Hepatocyte (in vitro differentiated cells): ENCODE measurements around the gene SGPP2. TPM values are rescaled to one million over a fixed set of nuclear protein-coding genes. Genes with fewer than 3 reads are reported as not detected.
"Not testable (repeated sequence)": the region's sequence is repeated elsewhere in the genome, so short reads cannot be mapped to it uniquely, and the experiment has no call there.

Source experiments
- DNase-seq: peaks from one replicate; pipeline ENCODE4 v3.0.0-alpha.2; 2016; ENCODE audit warnings: low spot score
- H2AFZ ChIP-seq: fragments of 200-600 bp; sonication (generic); 2 replicates; pipeline ENCODE4 v1.6.0; 2016; ENCODE audit warnings: antibody characterized with exemption, mild to moderate bottlenecking
- H3K27ac ChIP-seq: fragments of 200-600 bp; sonication (generic); 2 replicates; pipeline ENCODE4 v1.5.1; 2016; ENCODE audit warnings: mild to moderate bottlenecking
- H3K27me3 ChIP-seq: fragments of 200-600 bp; sonication (generic); 2 replicates; pipeline ENCODE4 v1.6.1; 2016
- H3K36me3 ChIP-seq: fragments of 200-600 bp; sonication (generic); replicated peaks from 2 replicates; pipeline ENCODE4 v1.5.1; 2016; ENCODE audit warnings: low read depth; ENCODE audit not compliant: insufficient read depth
- H3K4me1 ChIP-seq: fragments of 200-600 bp; sonication (generic); 2 replicates; pipeline ENCODE4 v1.5.1; 2016; ENCODE audit warnings: mild to moderate bottlenecking, moderate library complexity; ENCODE audit not compliant: insufficient read depth
- H3K4me2 ChIP-seq: fragments of 200-600 bp; sonication (generic); 2 replicates; pipeline ENCODE4 v1.6.0; 2016
- H3K4me3 ChIP-seq: fragments of 200-600 bp; sonication (generic); 2 replicates; pipeline ENCODE4 v1.5.1; 2016; ENCODE audit warnings: mild to moderate bottlenecking
- H3K79me2 ChIP-seq: fragments of 200-600 bp; sonication (generic); 2 replicates; pipeline ENCODE4 v1.6.0; 2017; ENCODE audit warnings: mild to moderate bottlenecking
- H3K9me2 ChIP-seq: fragments of 200-600 bp; sonication (generic); replicated peaks from 2 replicates; pipeline ENCODE4 v1.6.0; 2017; ENCODE audit warnings: mild to moderate bottlenecking; ENCODE audit not compliant: insufficient read depth
- H3K9me3 ChIP-seq: fragments of 200-600 bp; sonication (generic); 2 replicates; pipeline ENCODE4 v1.5.1; 2016; ENCODE audit warnings: low read depth, mild to moderate bottlenecking
- H4K20me1 ChIP-seq: fragments of 200-600 bp; sonication (generic); 2 replicates; pipeline ENCODE4 v1.6.0; 2016; ENCODE audit warnings: mild to moderate bottlenecking; ENCODE audit not compliant: insufficient read depth, poor library complexity, severe bottlenecking
- EZH2 ChIP-seq: fragments of 200-600 bp; sonication (generic); IDR thresholded peaks from 2 replicates; pipeline ENCODE4 v1.6.1; 2016; ENCODE audit warnings: antibody characterized with exemption, mild to moderate bottlenecking, borderline replicate concordance
- EZH2phosphoT487 ChIP-seq: fragments of 200-600 bp; sonication (generic); IDR thresholded peaks from one replicate; pipeline ENCODE4 v1.6.1; 2018; ENCODE audit warnings: antibody characterized with exemption, mild to moderate bottlenecking, low read depth, moderate library complexity; ENCODE audit not compliant: unreplicated experiment, severe bottlenecking
- WGBS: methylation state at CpG from one replicate; pipeline ENCODE4 v1.1.6; 2016; ENCODE audit warnings: low lambda C conversion rate; ENCODE audit errors: missing lambda C conversion rate; 5-methylcytosine and 5-hydroxymethylcytosine counted together
- polyA plus RNA-seq: library from polyadenylated mRNA; unstranded; fragments of >200 nt; fragmentation: Nextera tagmentation; extraction: Ambion mirVana; gene quantifications from 2 replicates; pipeline ENCODE4 v1.2.1, GENCODE V29; 2016
- total RNA-seq: library from RNA; depleted of rRNA; stranded (reverse); fragments of >200 nt; gene quantifications from 2 replicates; pipeline ENCODE4 v1.2.3, GENCODE V29; 2014
- TF ChIP-seq, protein P1 (sequence below): fragments of 200-600 bp; sonication (generic); IDR thresholded peaks from 2 replicates; pipeline ENCODE4 v1.5.1; 2016; ENCODE audit warnings: antibody characterized with exemption, mild to moderate bottlenecking; ENCODE audit not compliant: poor library complexity

The SGPP2 gene
- total and polyA plus RNA-seq, 2 experiments from 2014 or later = 1.4 to 1.8 TPM

DNA sequence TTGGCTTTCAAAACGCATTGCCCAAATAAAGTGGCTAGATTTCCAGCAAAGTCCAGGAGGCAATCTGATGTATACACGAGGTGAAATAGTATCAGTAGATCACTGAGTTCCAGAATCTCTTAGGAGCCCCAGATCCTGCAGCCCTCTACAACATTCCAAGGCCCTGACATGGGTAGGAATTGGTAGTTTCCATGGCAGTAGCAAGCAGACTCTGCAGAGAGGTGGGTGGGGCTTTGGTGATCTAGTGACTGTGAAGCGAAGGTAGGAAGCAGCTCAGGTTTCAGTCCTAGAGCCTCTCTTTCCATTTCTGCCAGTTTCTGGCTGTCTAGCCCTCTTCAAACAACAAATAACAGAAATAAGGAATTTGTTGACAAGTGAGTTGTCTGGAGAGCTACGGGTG is 13.8 kb upstream of the SGPP2 start:
- no peak overlapping the region for H3K4me3 ChIP-seq
- H3K4me2 ChIP-seq = no peak overlapping the region
- H4K20me1 ChIP-seq = no peaks in the 10 kb centered on the region
- H3K27ac ChIP-seq = no peak overlapping the region
- no peaks in the 10 kb centered on the region for H3K36me3 ChIP-seq
- peak; percentile 47 for DNase-seq
- H2AFZ ChIP-seq = no peak overlapping the region
- H3K9me2 ChIP-seq = no peaks in the 10 kb centered on the region
- no peaks in the 10 kb centered on the region for H3K9me3 ChIP-seq
- 50% methylated on average over 4 of the region's 4 CpGs for WGBS
- H3K4me1 ChIP-seq = no peaks in the 10 kb centered on the region
- H3K79me2 ChIP-seq = no peaks in the 10 kb centered on the region
- H3K27me3 ChIP-seq = no peaks in the 10 kb centered on the region
- no peak for TF ChIP-seq EZH2phosphoT487
- TF ChIP-seq, protein P1, sequence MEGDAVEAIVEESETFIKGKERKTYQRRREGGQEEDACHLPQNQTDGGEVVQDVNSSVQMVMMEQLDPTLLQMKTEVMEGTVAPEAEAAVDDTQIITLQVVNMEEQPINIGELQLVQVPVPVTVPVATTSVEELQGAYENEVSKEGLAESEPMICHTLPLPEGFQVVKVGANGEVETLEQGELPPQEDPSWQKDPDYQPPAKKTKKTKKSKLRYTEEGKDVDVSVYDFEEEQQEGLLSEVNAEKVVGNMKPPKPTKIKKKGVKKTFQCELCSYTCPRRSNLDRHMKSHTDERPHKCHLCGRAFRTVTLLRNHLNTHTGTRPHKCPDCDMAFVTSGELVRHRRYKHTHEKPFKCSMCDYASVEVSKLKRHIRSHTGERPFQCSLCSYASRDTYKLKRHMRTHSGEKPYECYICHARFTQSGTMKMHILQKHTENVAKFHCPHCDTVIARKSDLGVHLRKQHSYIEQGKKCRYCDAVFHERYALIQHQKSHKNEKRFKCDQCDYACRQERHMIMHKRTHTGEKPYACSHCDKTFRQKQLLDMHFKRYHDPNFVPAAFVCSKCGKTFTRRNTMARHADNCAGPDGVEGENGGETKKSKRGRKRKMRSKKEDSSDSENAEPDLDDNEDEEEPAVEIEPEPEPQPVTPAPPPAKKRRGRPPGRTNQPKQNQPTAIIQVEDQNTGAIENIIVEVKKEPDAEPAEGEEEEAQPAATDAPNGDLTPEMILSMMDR = no peak
- no peak for TF ChIP-seq EZH2

DNA sequence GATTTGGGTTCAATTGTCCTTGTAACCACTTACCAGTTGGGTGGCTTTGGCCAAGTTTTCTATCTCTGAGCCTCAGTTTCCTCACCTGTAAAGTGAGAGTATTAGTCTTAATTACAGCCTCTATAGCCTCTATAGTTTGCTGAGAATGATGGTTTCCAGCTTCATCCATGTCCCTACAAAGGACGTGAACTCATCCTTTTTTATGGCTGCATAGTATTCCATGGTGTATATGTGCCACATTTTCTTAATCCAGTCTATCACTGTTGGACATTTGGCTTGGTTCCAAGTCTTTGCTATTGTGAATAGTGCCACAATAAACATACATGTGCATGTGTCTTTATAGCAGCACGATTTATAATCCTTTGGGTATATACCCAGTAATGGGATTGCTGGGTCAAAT is 12.0 kb upstream of the SGPP2 start:
- H3K27ac ChIP-seq, H3K9me3 ChIP-seq, H3K27me3 ChIP-seq, H3K4me2 ChIP-seq, DNase-seq, H3K4me3 ChIP-seq, H3K4me1 ChIP-seq, H3K79me2 ChIP-seq, H2AFZ ChIP-seq, H3K36me3 ChIP-seq, H4K20me1 ChIP-seq, H3K9me2 ChIP-seq: not testable (repeated sequence)
- 94% methylated on average over 2 of the region's 2 CpGs for WGBS

DNA sequence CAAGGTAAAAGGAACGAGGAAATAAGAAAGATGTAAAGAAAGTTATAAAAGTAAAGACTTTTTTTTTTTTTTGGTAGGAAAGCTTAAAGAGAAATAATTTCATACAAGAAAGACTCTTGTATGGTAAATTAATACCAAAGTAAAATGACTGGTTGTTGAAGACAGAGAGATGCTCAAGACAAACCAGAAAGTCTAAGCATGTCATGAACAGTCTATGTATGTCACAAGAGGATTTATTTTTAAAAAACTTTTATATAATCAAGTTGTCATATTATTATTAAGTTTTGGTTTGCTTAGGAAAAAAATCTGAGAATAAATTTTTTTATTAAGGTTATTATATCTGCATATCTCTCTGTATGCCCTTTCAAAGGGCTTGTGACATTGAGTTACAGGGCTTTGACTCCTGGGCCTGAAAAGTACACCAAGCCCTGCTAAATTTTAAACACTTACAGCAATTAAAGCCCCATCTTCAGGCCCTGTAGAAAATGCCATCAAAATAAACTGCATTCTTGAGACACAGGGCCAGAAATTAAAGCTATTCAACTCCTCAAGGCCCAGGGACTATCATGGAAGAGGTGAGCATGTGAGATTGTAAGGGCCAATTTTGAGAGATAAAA is 10.9 kb upstream of the SGPP2 start:
- WGBS = 87% methylated on average over 1 of the region's 1 CpG
- H3K9me3 ChIP-seq = no peaks in the 10 kb centered on the region
- TF ChIP-seq EZH2 = no peak
- TF ChIP-seq, protein P1 = no peak
- no peak for TF ChIP-seq EZH2phosphoT487
- no peaks in the 10 kb centered on the region for H4K20me1 ChIP-seq
- no peak for DNase-seq
- H3K36me3 ChIP-seq = no peaks in the 10 kb centered on the region
- H3K27ac ChIP-seq = no peak overlapping the region
- no peaks in the 10 kb centered on the region for H3K79me2 ChIP-seq
- H3K4me2 ChIP-seq = no peak overlapping the region
- H3K9me2 ChIP-seq = no peaks in the 10 kb centered on the region
- H3K4me3 ChIP-seq = no peak overlapping the region
- H2AFZ ChIP-seq = no peak overlapping the region
- H3K4me1 ChIP-seq = no peaks in the 10 kb centered on the region
- H3K27me3 ChIP-seq = no peaks in the 10 kb centered on the region

DNA sequence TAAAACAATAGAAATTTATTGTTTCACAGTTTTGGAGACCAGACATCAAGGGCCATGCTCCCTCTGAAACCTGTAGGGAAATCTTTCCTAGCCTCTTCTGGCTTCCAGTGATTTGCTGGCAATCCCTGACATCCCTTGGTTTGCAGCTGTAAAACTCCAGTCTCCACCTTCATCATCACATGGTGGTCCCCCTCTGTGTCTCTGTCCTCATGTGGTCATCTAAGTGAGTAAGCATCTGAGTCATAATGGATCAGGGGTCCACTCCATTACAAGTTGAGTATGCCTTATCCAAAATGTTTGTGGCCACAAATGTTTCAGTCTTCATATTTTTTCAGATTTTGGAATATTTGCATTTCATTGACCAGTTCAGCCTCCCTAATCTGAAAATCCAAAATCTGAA is 5.6 kb upstream of the SGPP2 start:
- Histone ChIP-seq H3K27ac (no peak overlapping the region), H2AFZ (no peak overlapping the region), H3K9me2 (no peaks in the 10 kb centered on the region), H3K4me2 (no peak overlapping the region), H3K4me1 (peaks cover 1% of the 10 kb centered on the region), H3K27me3 (peaks cover 28% of the 10 kb centered on the region), H3K9me3 (no peaks in the 10 kb centered on the region), H3K79me2 (no peaks in the 10 kb centered on the region), H3K4me3 (no peak overlapping the region), H4K20me1 (no peaks in the 10 kb centered on the region), H3K36me3 (no peaks in the 10 kb centered on the region)
- no peak for DNase-seq
- TF ChIP-seq EZH2 = no peak
- TF ChIP-seq, protein P1 = no peak
- TF ChIP-seq EZH2phosphoT487 = no peak
